ENCODE results near the gene CD93.

Gene CD93, protein sequence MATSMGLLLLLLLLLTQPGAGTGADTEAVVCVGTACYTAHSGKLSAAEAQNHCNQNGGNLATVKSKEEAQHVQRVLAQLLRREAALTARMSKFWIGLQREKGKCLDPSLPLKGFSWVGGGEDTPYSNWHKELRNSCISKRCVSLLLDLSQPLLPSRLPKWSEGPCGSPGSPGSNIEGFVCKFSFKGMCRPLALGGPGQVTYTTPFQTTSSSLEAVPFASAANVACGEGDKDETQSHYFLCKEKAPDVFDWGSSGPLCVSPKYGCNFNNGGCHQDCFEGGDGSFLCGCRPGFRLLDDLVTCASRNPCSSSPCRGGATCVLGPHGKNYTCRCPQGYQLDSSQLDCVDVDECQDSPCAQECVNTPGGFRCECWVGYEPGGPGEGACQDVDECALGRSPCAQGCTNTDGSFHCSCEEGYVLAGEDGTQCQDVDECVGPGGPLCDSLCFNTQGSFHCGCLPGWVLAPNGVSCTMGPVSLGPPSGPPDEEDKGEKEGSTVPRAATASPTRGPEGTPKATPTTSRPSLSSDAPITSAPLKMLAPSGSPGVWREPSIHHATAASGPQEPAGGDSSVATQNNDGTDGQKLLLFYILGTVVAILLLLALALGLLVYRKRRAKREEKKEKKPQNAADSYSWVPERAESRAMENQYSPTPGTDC
- 30.6 to 445 (median 191) reads per million in 17 experiments for total RNA-seq

- DNase-seq, result peak; percentile 56 to 76 (median 66)
Measured at GRCh38 chr20:23086056-23086566, at the start of gene CD93. TSS of gene CD93 (minus strand) at chr20:23086324. CDS start at chr20:23086192, 132 bp downstream.

- no peak for DNase-seq
Measured at GRCh38 chr20:23133560-23133998, 47.5 kb upstream of the CD93 start.

GRCh38 chr20:23132930-23133559 is 46.9 kb upstream of the CD93 start:
- DNase-seq, result peak in 1 of 4 experiments; percentile 36

DNA sequence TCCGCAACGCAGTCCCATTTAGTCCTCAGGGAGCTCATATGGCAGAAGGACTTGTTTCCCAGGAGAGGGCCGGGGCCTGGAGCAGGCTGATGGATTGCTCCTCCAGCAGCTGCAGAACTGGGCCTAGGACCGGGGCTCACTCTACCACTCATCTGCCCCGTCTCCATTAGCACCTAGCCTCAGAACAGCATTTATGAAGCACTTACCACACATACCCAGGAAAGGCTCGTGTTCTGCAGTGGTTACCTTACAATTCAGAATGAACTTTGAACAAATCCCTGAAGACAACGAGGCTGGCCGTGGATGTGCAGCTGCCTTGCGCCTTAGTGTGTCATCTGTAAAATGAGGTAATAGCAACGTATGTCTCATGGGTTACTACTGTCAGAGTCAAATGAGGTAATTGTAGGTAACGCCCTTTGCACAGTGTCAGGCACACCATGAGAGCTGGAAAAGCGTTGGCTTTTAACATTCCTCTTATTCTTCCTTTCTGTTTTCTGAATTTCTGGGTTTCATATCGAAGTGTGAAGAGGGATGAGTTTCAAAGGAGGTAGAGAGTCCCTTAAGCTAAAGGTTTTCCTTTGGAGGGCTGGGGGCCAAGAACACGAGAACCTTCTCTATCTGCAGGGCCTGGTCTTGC is 46.3 kb upstream of the CD93 start:
- DNase-seq, result peak in 3 of 4 experiments; percentile 49 to 65 (median 51)

- no peak for DNase-seq
Measured at GRCh38 chr20:23131766-23132165, 45.6 kb upstream of the CD93 start.

DNA sequence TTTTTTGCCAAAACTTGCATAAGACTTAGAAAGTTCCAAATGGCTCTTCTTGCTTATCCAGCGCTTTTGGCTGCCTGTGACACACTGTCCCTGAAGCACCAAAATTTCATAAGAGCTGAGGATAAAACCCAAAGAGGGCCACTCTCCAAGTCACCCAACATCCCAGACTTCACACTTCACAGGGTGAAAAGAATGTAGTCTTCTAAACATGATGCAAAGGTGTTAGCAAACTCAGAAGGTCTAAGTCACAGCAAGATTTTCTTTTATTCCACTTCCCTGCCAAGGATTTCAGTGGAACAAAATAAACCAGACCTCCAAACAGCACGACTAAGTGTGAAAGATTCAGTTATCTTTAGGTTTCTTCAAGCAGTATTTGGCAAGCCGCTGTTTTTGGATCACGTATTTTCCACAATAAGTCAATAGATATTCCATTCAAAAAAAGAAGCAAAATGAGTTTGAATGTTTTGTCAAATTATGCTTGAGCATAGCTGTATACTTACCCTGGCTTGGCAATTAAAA is 44.6 kb upstream of the CD93 start:
- DNase-seq, result peak in 2 of 4 experiments; percentile 43 to 61

GRCh38 chr20:23129891-23130621 is 43.9 kb upstream of the CD93 start:
- no peak for DNase-seq

GRCh38 chr20:23129266-23129665 is 43.1 kb upstream of the CD93 start:
- peak in 2 of 4 experiments; percentile 39 to 57 for DNase-seq

GRCh38 chr20:23128461-23129125 is 42.5 kb upstream of the CD93 start:
- no peak for DNase-seq

DNA sequence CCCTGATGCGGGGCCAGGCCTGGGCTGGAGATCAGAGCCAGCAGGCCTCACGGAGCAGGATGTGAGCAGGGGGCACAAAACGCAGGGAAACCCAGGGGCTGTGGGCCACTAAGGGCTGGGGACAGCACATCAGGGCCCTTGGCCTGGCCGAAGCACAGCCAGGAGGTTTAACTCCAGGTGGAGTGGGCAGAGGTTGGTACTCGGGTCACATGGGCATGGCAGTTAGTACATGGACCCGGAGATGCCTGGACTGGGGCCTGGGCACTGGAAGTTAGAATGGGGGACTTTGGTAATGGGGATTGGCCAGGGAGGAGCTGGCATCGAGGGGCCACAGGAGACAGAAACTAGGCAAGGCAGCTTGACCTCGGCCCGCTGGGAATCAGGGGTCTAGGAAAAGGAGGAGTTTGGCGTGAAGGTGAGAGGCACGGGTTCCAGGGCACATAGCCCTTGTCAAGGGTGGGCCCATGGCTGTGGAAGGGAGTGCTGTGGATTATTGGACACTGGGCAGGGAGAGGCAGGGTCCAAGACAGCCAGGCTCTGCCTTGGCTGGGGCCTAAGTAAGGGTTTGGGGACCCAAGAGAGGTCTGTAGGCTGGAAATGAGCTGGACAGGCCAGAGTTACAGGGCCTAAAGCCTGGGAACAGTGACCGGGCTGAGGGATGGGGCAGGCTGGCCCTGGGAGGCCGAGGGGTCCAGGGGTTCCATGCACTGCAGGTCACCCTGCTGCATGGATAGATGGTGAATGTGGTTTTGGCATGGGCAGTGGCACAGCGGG is 41.6 kb upstream of the CD93 start:
- no peak for DNase-seq

DNA sequence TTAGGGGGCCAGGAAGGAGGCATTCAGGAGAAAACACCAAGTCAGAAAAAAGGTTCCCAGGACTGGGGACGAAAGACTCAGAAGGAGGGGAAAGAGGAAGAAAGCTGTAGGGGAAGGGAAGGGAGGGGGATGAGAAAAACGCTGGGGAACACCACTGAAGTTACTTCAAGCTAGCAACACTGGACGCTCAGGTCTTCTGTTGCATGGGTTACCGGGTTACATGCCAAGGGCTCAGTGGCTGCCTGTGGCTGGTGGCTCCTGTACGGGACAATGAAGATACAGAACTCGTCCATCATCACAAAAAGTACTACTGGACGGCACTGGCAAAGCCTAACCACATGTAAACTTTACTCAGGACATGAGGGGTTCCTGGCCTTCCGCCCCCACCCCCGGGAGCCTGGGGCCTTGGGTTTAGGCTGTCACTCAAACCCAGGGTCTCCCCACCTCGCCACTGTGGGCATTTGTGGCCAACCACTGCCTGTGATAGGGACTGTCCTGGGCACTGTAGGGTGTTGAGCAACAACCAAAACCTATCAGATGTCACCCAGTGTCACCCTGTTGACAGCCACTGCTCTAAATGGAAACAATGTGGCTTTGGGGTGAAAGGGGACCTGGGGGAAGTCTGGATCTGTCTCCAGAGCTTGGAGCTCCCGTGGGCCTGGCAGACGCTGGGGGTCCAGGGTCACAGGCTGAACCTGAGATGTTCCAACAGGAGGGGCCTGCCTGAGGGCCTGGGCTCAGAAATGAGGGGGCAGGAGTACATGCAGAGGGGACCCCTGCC is 40.3 kb upstream of the CD93 start:
- DNase-seq, result peak; percentile 53 to 78 (median 72)

- peak; percentile 89 to 98 (median 94) for DNase-seq
Measured at GRCh38 chr20:23125625-23126191, 39.6 kb upstream of the CD93 start.

DNA sequence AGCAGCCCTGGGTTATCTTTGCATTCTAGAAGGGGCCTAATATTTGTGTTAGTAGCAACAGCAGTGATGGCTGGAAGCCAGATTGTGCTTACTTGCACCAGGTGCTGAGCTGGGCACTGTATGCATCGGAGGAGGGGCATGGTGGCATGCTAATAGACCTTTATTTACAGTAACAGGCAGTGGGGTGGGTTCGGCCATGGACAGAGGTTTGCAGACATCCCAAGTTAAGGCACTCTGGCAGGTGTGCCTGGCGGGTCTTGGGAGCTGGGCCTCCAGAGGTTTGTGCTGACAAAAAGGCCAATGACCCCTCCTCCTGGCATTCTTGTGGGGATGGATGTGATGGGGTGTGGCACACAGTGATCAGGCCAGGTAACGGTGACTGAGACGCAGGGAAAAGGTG is 39.0 kb upstream of the CD93 start:
- no peak for DNase-seq

DNA sequence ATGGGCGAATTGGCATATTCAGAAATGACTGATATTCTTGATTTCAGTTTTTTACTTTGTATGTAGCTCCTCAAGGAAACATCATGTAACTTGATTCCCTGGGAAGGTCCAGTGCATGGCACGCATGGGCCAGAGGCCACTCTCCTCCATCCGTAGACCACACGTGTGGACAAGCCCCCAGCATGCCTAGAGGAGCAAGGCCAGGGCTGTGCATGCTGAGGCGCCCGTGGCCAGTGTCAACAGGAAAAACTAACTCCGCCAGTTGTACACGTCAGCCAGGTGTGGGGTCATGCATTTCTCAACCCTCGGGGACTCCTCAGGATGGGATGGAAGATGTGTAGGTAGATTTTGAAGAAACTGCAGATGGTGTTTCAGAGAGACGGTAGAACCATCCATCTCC is 37.8 kb upstream of the CD93 start:
- no peak for DNase-seq

DNA sequence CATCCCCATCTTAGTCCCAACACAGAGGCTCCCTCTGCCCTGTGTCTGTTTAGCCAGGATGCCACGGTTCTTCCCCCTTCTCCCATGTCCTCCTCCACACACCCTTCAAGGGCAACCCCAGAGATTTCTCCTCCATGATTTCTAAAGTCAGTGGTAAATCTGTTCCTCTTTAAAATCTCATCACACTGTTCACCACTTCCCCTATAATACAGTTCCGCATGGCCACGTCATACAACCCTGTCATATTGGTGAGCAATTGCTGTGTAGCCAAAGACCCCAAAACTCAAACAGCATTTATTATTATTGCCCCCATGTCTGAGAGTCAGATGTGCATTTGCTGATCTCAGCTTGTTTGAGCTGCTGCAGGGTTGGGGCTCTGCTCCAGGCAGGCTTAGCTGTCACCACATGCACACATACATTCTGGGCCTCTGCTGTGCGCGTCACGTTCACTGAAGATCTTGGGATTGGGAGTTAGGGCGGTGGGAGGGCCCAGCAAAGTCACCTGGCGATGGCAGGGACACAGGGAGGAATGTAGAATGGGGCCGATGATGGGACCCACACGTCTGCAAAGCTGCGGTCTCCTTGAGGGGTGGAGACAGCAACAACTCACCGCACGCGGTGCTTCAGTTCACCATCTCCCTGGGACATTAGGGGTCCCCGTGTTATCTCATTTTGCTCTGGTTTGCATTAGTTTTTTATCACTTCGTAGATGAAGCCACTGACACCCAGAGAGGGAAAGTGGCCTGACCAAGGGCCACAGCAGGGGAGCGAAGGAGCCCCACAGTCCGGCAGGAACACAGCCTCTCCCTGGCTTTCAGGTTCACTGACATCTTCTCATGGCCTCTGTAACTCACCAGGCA is 36.9 kb upstream of the CD93 start:
- DNase-seq, result no peak

- no peak for DNase-seq
Measured at GRCh38 chr20:23122321-23122720, 36.2 kb upstream of the CD93 start.

- peak in 2 of 4 experiments; percentile 29 to 44 for DNase-seq
Measured at GRCh38 chr20:23121751-23122320, 35.7 kb upstream of the CD93 start.

Data from suppressor macrophage (primary cell).